MV-4-11 (cell line): ENCODE measurements around the gene TPRN.

Experiments
- DNase-seq: peaks from one replicate; lab custom pipeline; 2025; lab: John Stamatoyannopoulos, UW

The TPRN gene

GRCh38 chr9:137189297-137190295 lies 10.9 kb downstream of the TPRN start:
- DNase-seq = no peak

GRCh38 chr9:137188490-137189296 lies 11.8 kb downstream of the TPRN start, which contains the start of the genes ANAPC2 and SSNA1:
Gene ANAPC2 (minus strand): TSS chr9:137188560. CDS start chr9:137188532, 28 bp downstream.
Gene SSNA1 (plus strand): TSS chr9:137188676. CDS start chr9:137188727, 51 bp downstream.
- peak; percentile 88 for DNase-seq

GRCh38 chr9:137188086-137188489 lies 12.5 kb downstream of the TPRN start:
- no peak for DNase-seq

GRCh38 chr9:137187386-137187785 lies 13.2 kb downstream of the TPRN start:
- no peak for DNase-seq

- DNase-seq = no peak
Measured at GRCh38 chr9:137186385-137186784, 14.2 kb downstream of the TPRN start.

- DNase-seq = no peak
Measured at GRCh38 chr9:137185921-137186320, 14.6 kb downstream of the TPRN start.

GRCh38 chr9:137184881-137185660 lies 15.5 kb downstream of the TPRN start:
- DNase-seq = no peak

- DNase-seq = no peak
Measured at GRCh38 chr9:137183980-137184595, 16.5 kb downstream of the TPRN start.

GRCh38 chr9:137182836-137183235 lies 17.7 kb downstream of the TPRN start:
- no peak for DNase-seq

GRCh38 chr9:137181680-137182079 lies 18.9 kb downstream of the TPRN start:
- no peak for DNase-seq

GRCh38 chr9:137180491-137180890 lies 20.1 kb downstream of the TPRN start:
- no peak for DNase-seq

- no peak for DNase-seq
Measured at GRCh38 chr9:137179761-137180160, 20.8 kb downstream of the TPRN start.

- no peak for DNase-seq
Measured at GRCh38 chr9:137178939-137179630, 21.5 kb downstream of the TPRN start.

GRCh38 chr9:137178201-137178938 lies 22.2 kb downstream of the TPRN start:
- DNase-seq = peak; percentile 36

- DNase-seq = no peak
Measured at GRCh38 chr9:137176302-137177182, 24.0 kb downstream of the TPRN start.

GRCh38 chr9:137175345-137175961 lies 25.1 kb downstream of the TPRN start:
- DNase-seq = no peak

- no peak for DNase-seq
Measured at GRCh38 chr9:137174722-137175293, 25.7 kb downstream of the TPRN start.
